ENCODE data around the gene EIF3A.

The EIF3A gene

GRCh38 chr10:119005362-119006043, 75.1 kb downstream of the EIF3A start:
- DNase-seq (ENCODE audit: low read depth in 2 of 2), result no peak

DNA sequence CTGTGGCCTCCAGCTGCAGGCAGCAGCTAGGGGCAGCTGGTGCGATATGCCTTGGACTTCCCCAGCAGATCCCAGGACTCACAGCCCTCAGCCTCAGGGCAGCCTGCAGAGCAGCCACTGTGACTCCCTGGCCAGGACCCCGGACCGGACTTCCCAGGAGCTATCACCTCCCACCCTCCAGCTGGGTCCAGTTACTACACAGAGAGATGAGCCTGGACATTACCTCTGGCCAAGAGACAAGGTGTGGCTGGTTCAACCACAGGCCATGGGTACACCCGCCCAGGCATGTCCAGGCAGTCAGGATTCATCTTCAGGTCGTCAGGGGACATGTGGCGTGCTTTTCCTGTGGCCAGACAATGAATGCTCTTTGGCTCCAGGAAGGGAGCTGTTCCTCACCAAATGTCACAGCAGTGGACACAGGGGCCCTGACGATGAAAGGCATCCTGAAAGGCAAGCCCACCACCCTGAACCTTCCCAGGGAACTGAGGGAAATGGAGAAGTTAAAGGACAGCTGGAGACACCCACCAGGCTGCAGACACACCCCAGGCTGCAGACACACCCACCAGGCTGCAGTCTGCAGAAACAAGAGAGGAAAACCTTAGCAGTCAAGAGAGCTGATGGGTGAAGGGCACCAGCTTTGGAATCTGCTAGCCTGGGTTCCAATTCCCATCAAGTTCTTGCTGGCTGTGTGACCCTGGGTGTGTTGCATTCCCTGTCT, 76.9 kb downstream of the EIF3A start:
- DNase-seq (ENCODE audit: low read depth in 2 of 2), result no peak

DNA sequence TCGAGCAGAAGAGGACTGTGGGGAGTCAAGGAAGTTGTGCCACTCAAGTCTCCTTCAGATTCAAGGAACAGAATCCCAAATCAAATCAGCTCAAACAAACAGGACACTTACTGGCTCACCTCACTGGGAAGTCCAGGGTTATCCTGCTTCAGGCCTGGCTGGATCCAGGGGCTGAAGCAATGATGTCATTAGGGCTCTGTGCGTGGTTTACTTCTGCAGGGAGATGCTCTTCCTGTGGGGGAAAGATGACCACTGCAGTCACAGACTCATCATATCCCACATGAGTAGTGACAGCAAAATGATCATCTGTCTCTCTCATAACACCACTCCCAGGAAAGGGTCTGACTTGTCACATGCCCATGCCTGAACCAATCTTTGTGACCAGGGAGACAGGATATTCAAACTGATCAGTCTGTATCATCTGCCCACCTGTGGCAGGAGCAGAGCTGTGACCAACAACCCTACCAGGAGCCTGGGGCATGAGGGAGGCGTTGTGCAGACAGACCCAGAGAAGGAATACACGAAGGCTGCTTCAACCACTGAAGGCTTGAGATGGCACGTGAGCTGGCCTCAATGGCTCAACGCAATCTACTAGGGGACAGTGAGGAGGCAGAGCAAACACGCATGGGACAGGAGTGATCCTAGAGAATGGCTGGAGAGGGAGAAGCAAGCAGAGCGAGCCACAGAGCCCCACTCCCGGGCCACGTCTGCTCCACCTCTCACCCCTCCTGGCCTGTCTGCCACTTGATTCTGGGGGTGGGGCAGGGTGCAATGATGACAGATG, 78.7 kb downstream of the EIF3A start:
- DNase-seq (ENCODE audit: low read depth in 2 of 2), result no peak

DNA sequence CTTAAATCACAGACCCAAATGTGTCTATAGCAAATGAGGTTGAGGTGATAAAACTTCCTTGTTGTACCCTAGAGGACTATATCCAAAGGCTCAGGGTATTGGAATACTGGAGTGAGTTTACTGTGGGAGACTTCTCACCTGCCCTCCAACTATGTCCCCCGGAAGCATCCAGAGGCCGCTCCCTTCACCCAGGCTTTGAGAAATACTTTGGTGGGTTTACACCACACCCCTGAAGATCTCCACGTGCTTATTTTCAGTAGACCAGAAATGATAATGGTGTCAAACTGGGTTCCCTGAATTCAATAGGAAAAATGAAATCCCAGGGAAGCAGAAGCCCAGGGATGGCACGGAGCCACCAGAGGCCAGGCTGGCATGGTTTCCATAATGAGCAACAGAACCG, 82.4 kb downstream of the EIF3A start:
- DNase-seq (ENCODE audit: low read depth in 2 of 2), result no peak

- DNase-seq (ENCODE audit: low read depth in 2 of 2), result no peak
These were observed 83.2 kb downstream of the EIF3A start for GRCh38 chr10:118997379-118997778.

DNA sequence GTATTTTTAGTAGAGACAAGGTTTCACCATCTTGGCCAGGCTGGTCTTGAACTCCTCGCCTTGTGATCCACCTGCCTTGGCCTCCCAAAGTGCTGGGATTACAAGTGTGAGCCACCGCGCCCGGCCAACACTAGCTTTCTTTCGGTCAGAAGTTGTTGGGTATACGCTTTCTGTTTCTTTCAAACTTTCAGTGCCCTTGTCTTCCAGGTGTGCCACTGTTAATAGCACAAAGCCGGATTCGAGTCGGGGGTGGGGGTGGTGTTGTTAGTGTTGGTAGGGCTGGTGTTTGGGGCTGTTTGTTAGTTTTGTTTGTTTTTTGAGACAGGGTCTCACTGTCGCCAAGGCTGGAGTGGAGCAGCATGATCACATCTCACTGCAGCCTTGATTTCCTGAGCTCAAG, 84.9 kb downstream of the EIF3A start:
- DNase-seq (ENCODE audit: low read depth in 2 of 2), result no peak

GRCh38 chr10:118994321-118994720, 86.3 kb downstream of the EIF3A start:
- no peak for DNase-seq (ENCODE audit: low read depth in 2 of 2)

DNA sequence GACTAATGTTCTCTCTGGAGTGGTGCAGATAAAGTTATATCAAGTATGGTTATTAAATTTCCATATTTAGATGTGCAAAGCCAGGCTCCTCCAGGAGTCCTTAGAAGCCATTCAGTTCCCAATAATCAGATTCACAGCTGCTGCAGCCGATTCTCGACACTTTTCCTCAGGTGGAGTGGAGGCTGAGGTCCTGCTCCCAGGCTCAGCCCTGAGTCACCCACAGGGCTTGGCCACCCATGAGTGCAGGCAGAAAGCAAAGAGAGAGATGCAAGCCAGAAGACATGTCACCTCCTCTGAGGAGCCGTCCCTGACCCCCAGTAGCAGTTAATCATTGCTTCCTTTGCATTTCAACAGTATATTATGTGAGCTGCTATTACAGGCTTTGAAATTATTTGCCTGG, 87.4 kb downstream of the EIF3A start:
- no peak for DNase-seq (ENCODE audit: low read depth in 2 of 2)

DNA sequence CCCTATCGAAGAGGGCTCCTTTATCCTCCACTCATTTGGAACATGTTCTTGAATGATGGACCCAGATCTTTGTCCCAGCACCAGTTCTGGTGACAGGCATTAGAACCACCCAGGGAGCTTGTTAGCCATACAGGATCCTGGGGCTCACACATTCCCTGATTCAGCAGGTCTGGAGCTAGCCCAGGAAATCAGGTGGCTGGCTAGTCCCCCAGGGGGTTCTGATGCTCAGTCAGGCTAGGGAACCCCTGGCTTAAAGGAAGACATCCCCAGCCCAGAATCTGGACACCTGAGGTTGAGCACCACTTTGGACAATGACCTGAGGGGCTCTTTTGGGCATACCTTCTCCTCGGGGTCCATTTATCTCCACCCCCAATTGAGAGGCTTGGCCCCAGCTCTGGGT, 88.1 kb downstream of the EIF3A start:
- DNase-seq (ENCODE audit: low read depth in 2 of 2), result no peak

GRCh38 chr10:118990326-118990725, 90.3 kb downstream of the EIF3A start:
- DNase-seq (ENCODE audit: low read depth in 2 of 2), result no peak

DNA sequence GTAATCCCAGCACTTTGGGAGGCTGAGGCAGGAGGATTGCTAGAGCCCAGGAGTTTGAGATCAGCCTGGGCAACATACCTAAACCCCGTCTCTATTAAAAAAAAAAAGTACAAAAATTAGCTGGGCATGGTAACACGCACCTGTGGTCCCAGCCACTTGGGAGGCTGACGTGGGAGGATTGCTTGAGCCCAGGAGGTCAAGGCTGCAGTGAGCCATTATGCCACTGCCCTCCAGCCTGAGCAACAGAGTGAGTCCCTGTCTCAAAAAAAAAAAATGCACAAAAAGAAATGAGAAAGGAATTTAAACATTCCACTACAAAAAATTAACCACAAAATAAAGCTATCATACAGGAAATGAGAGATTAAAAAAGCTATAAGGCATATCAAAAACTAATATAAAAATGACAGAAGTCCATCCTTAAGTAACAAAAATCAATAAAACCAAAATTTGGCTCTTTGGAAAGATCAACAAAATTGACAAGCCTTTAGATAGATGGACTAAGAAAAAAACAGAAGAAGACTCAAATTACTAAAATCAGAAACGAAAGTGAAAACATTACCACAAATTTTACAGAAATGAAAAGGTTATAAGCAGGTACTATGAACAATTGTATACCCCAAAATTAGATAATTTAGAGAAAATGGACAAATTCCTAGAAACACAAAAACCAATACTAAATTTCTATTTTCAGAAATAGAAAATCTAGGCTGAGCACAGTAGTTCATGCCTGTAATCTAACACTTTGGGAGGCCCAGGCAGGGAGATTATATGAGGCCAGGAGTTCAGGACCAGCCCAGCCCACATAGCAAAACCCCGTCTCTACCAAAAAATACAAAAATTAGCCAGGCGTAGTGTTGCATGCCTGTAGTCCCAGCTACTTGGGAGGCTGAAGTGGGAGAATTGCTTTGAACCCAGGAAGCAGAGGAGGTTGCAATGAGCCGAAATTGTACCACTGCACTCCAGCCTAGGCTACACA, 93.5 kb downstream of the EIF3A start:
- DNase-seq (ENCODE audit: low read depth in 2 of 2), result no peak

DNA sequence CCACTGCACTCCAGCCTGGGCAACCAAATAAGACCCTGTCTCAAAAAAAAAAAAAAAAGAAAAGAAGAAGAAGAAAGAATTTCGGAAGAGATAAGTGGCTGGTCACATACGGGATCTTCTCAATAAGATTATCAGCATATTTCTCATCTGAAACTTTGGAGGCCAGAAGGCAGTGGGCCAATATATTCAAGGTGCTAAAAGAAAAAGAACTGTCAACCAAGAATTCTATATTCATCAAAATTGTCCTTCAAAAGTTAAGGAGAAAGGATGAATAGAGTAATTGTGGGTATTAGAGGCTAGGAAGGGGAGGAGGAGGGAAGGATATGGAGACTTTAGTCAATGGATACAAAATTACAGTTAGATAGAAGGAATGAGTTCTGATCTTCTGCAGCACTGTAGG, 95.0 kb downstream of the EIF3A start:
- no peak for DNase-seq (ENCODE audit: low read depth in 2 of 2)

All from stimulated activated CD4-positive, alpha-beta T cell treated with anti-CD3 and anti-CD28 coated beads, Interleukin-1b, Interleukin-23, amount 100 ng/mL, for 1 hour (primary cell).